ENCODE measurements around the gene ZNF280A. TPM values are rescaled to one million over a fixed set of nuclear protein-coding genes. Genes with fewer than 3 reads are reported as not detected.

ZNF280A gene
- total and polyA plus RNA-seq, 2 experiments from 2014 or later, result not detected

- TF ChIP-seq REST (IDR thresholded peaks at IDR 0.05; ENCODE audit: unreplicated experiment) (no peak), ETS1 (IDR thresholded peaks at IDR 0.05) (no peak), CTCF (conservative IDR thresholded peaks at IDR 0.05; ENCODE audit: low read depth in 2 of 2) (no peak), EZH2phosphoT487 (IDR thresholded peaks at IDR 0.05; ENCODE audit: unreplicated experiment) (no peak), ZNF114 (CRISPR knock-in tag; IDR thresholded peaks at IDR 0.05) (no peak)
Measured at GRCh38 chr22:22465094-22465602, 54.9 kb downstream of the ZNF280A start (continued).

- DNase-seq (ENCODE audit: low spot score), result no peak
- Histone ChIP-seq H3K79me2 (replicated peaks; ENCODE audit: insufficient read depth) (no peaks in the 10 kb centered on the region), H3K27ac (ENCODE audit: low read depth) (no peak overlapping the region), H3F3A (replicated peaks; ENCODE audit: low read depth) (no peaks in the 10 kb centered on the region), H4K20me1 (replicated peaks; ENCODE audit: insufficient read depth) (0 out of 2 replicates have a peak, but pooled peaks cover 2% of the 10 kb centered on the region), H3K36me3 (ENCODE audit: insufficient read depth) (0 out of 2 replicates have a peak, but pooled peaks cover 3% of the 10 kb centered on the region), H3K9me2 (ENCODE audit: insufficient read depth) (no peaks in the 10 kb centered on the region), H3K27me3 (ENCODE audit: insufficient read depth) (peaks cover 100% of the 10 kb centered on the region), H2AFZ (no peak overlapping the region), H3K4me2 (no peak overlapping the region), H3K4me1 (ENCODE audit: insufficient read depth) (no peaks in the 10 kb centered on the region), H3K4me3 (no peak overlapping the region)
- H3K27me3 Mint-ChIP-seq (ENCODE audit: insufficient read depth, low read depth, poor library complexity), result peaks cover 77% of the 10 kb centered on the region
- H3K36me3 Mint-ChIP-seq (ENCODE audit: low read depth), result peaks cover 17% of the 10 kb centered on the region; the same call in 2 of the 3 replicates
- ATAC-seq, result no peak
- H3K4me3 Mint-ChIP-seq, result no peak overlapping the region
- H3K27ac Mint-ChIP-seq, result no peak overlapping the region
- H3K4me1 Mint-ChIP-seq, result no peaks in the 10 kb centered on the region; the same call in 2 of the 3 replicates
- H3K9me3 Mint-ChIP-seq, result peaks cover 40% of the 10 kb centered on the region
- TF ChIP-seq REST (IDR thresholded peaks at IDR 0.05; ENCODE audit: unreplicated experiment) (no peak), CTCF (conservative IDR thresholded peaks at IDR 0.05; ENCODE audit: low read depth in 2 of 2) (no peak)
Measured at GRCh38 chr22:22464541-22465054, 55.5 kb downstream of the ZNF280A start.

All from GM23338 (cell line).